Liver (tissue), 9 donors: Measurements from ENCODE around the gene COMTD1. TPM values are rescaled to one million over a fixed set of nuclear protein-coding genes. Genes with fewer than 3 reads are reported as not detected.

Source experiments
- DNase-seq: peaks from one replicate; pipeline ENCODE4 v3.0.0-alpha.2; 2017; ENCODE audit warnings: low spot score
- H3K27ac ChIP-seq, 2 donors: one replicate each; pipeline ENCODE4 v1.7.0; 2013; ENCODE audit warnings: inconsistent platforms in 2 of 2, low read length in 2 of 2, control low read depth in 1 of 2, low read depth in 1 of 2, mild to moderate bottlenecking in 1 of 2
- H3K27me3 ChIP-seq, 4 donors: one replicate each; pipeline versions ENCODE4 v1.6.1 to v1.7.0; 2013; ENCODE audit warnings: low read length in 3 of 4, inconsistent platforms in 1 of 4, mild to moderate bottlenecking in 1 of 4, moderate library complexity in 1 of 4; ENCODE audit not compliant: control insufficient read depth in 4 of 4, insufficient read depth in 4 of 4
- H3K36me3 ChIP-seq, 4 donors: one replicate each; pipeline versions ENCODE4 v1.6.1 to v1.7.0; 2013; ENCODE audit warnings: low read length in 3 of 4, mild to moderate bottlenecking in 3 of 4, low read depth in 1 of 4, moderate library complexity in 1 of 4; ENCODE audit not compliant: control insufficient read depth in 4 of 4, insufficient read depth in 3 of 4
- H3K4me1 ChIP-seq, 4 donors: one replicate each; pipeline versions ENCODE4 v1.6.1 to v1.7.0; 2013; ENCODE audit warnings: low read length in 3 of 4, mild to moderate bottlenecking in 3 of 4, moderate library complexity in 1 of 4; ENCODE audit not compliant: control insufficient read depth in 4 of 4, insufficient read depth in 4 of 4
- H3K4me3 ChIP-seq, 3 donors: one replicate each; pipeline versions ENCODE4 v1.6.1 to v1.7.0; 2013; ENCODE audit warnings: low read length in 3 of 3, control low read depth in 1 of 3, low read depth in 1 of 3, mild to moderate bottlenecking in 1 of 3
- H3K9ac ChIP-seq, 2 donors: one replicate each; pipeline ENCODE4 v1.7.0; 2013; ENCODE audit warnings: low read length in 2 of 2, mild to moderate bottlenecking in 2 of 2, moderate library complexity in 2 of 2, control low read depth in 1 of 2, low read depth in 1 of 2
- H3K9me3 ChIP-seq, 4 donors: one replicate each; pipeline versions ENCODE4 v1.6.1 to v1.7.0; 2013; ENCODE audit warnings: low read length in 3 of 4; ENCODE audit not compliant: control insufficient read depth in 4 of 4
- ATF3 ChIP-seq: IDR thresholded peaks from 2 replicates; pipeline ENCODE4 v1.6.1; 2016; ENCODE audit warnings: antibody characterized with exemption
- CTCF ChIP-seq: fragments of 150-350 bp; IDR thresholded peaks from 2 replicates; pipeline ENCODE4 v1.5.1; 2017; ENCODE audit warnings: improper control_type of control experiment, low read depth, low read length; ENCODE audit not compliant: missing input control
- EGR1 ChIP-seq, 2 donors: IDR thresholded peaks; 2 replicates each; pipeline ENCODE4 v1.6.1; 2016 to 2018; ENCODE audit warnings: antibody characterized with exemption in 2 of 2, low read depth in 2 of 2
- FOXA1 ChIP-seq: IDR thresholded peaks from 2 replicates; pipeline ENCODE4 v1.6.1; 2016; ENCODE audit warnings: antibody characterized with exemption
- FOXA2 ChIP-seq: IDR thresholded peaks from 2 replicates; pipeline ENCODE4 v1.6.1; 2016; ENCODE audit warnings: antibody characterized with exemption
- GABPA ChIP-seq, 2 donors: IDR thresholded peaks in 1 of 2; conservative IDR thresholded peaks in 1 of 2; 2 replicates each; pipeline ENCODE4 v1.6.1; 2016; ENCODE audit warnings: antibody characterized with exemption in 2 of 2, mild to moderate bottlenecking in 1 of 2, moderate library complexity in 1 of 2
- HNF4A ChIP-seq, 2 donors: conservative IDR thresholded peaks; 2 replicates each; pipeline ENCODE4 v1.6.1; 2016; ENCODE audit warnings: antibody characterized with exemption in 2 of 2, mild to moderate bottlenecking in 2 of 2
- HNF4G ChIP-seq: IDR thresholded peaks from 2 replicates; pipeline ENCODE4 v1.6.1; 2016; ENCODE audit warnings: antibody characterized with exemption
- JUND ChIP-seq, 2 donors: IDR thresholded peaks; 2 replicates each; pipeline ENCODE4 v1.6.1; 2016; ENCODE audit warnings: antibody characterized with exemption in 2 of 2
- MAX ChIP-seq: IDR thresholded peaks from 2 replicates; pipeline ENCODE4 v1.6.1; 2016; ENCODE audit warnings: antibody characterized with exemption
- NR2F2 ChIP-seq: IDR thresholded peaks from 2 replicates; pipeline ENCODE4 v1.6.1; 2016; ENCODE audit warnings: antibody characterized with exemption
- RAD21 ChIP-seq, 2 donors: IDR thresholded peaks; 2 replicates each; pipeline ENCODE4 v1.6.1; 2016; ENCODE audit warnings: antibody characterized with exemption in 2 of 2, mild to moderate bottlenecking in 2 of 2
- REST ChIP-seq: IDR thresholded peaks from 2 replicates; pipeline ENCODE4 v1.6.1; 2016; ENCODE audit warnings: antibody characterized with exemption, mild to moderate bottlenecking
- RXRA ChIP-seq, 2 donors: IDR thresholded peaks; 2 replicates each; pipeline ENCODE4 v1.6.1; 2017 to 2018; ENCODE audit warnings: antibody characterized with exemption in 2 of 2, mild to moderate bottlenecking in 1 of 2
- SP1 ChIP-seq: IDR thresholded peaks from 2 replicates; pipeline ENCODE4 v1.6.1; 2018; ENCODE audit warnings: antibody characterized with exemption, mild to moderate bottlenecking
- TAF1 ChIP-seq: conservative IDR thresholded peaks from 2 replicates; pipeline ENCODE4 v1.6.1; 2016; ENCODE audit warnings: antibody characterized with exemption, mild to moderate bottlenecking
- YY1 ChIP-seq: IDR thresholded peaks from 2 replicates; pipeline ENCODE4 v1.6.1; 2016; ENCODE audit warnings: antibody characterized with exemption, mild to moderate bottlenecking
- ZBTB33 ChIP-seq: IDR thresholded peaks from 2 replicates; pipeline ENCODE4 v1.6.1; 2016; ENCODE audit warnings: antibody characterized with exemption
- WGBS: extraction: QIAGEN DNeasy Blood & Tissue Kit; methylation state at CpG from one replicate; pipeline ENCODE4 v1.1.7; 2013; 5-methylcytosine and 5-hydroxymethylcytosine counted together
- polyA plus RNA-seq, 2 donors: library from polyadenylated mRNA; stranded (reverse) in 1 of 2; unstranded in 1 of 2; fragments of 200-250 nt in 1 of 2; fragments of >200 nt in 1 of 2; fragmentation: Nextera tagmentation in 1 of 2; extraction: Ambion mirVana in 1 of 2; gene quantifications; one replicate each; pipeline versions ENCODE4 v1.2.1 to v1.2.3, GENCODE V29; 2013 to 2015
- total RNA-seq, 2 donors: library from RNA; depleted of rRNA; stranded (reverse); fragments of >200 nt; gene quantifications; one replicate each; pipeline ENCODE4 v1.2.3, GENCODE V29; 2014
- donor health status: healthy.
- donor health status: healthy.
- donor health status: healthy.
- donor health status: healthy.
- donor health status: healthy.

COMTD1 gene
- total and polyA plus RNA-seq, 4 donors, result 6.5 to 44.2 (median 26.5) TPM

- no peak overlapping the region for H3K27ac ChIP-seq
- 87% methylated on average over 4 of the region's 4 CpGs for WGBS
These were observed 3.8 kb downstream of the COMTD1 start for GRCh38 chr10:75231672-75232581.

More at GRCh38 chr10:75231672-75232581, 3.8 kb downstream of the COMTD1 start:
- TF ChIP-seq TAF1 (no peak), GABPA (IDR thresholded peaks at IDR 0.05 in 1 of 2, conservative IDR thresholded peaks at IDR 0.05 in 1 of 2) (no peak), CTCF (no peak), JUND (IDR thresholded peaks at IDR 0.05) (no peak), RAD21 (IDR thresholded peaks at IDR 0.05) (no peak), HNF4G (no peak), FOXA2 (no peak), ATF3 (no peak), REST (no peak), EGR1 (IDR thresholded peaks at IDR 0.05; ENCODE audit: low read depth in 2 of 2) (no peak), YY1 (no peak), MAX (no peak), FOXA1 (no peak), SP1 (no peak), RXRA (IDR thresholded peaks at IDR 0.05) (no peak), NR2F2 (no peak), ZBTB33 (no peak), HNF4A (conservative IDR thresholded peaks at IDR 0.05) (no peak)
- H3K9me3 ChIP-seq, result no peaks in the 10 kb centered on the region
- no peak overlapping the region for H3K4me3 ChIP-seq
- no peaks in the 10 kb centered on the region for H3K27me3 ChIP-seq
- H3K4me1 ChIP-seq, result peaks cover 6 to 29% (median 20%) of the 10 kb centered on the region in 4 donors
- peaks cover 3 to 37% (median 21%) of the 10 kb centered on the region in 4 donors for H3K36me3 ChIP-seq
- no peak for DNase-seq
- H3K9ac ChIP-seq, result no peak overlapping the region
